K562 (cell line): ENCODE results near the gene PPP1R1C. TPM values are rescaled to one million over a fixed set of nuclear protein-coding genes. Genes with fewer than 3 reads are reported as not detected.

Experiments used
- ATAC-seq: fragments of 200-7000 bp; cut with Tn5 transposase; 3 replicates; pipeline ENCODE4 v1.9.1; 2020; ENCODE audit warnings: moderate library complexity
- BruUV-seq: library from RNA; stranded (reverse); fragments of 400-500 nt; replicated peaks from 2 replicates; lab custom pipeline; 2021; lab: Mats Ljungman, UMichigan
- CTCF ChIA-PET: fragments of 300-600 bp; formaldehyde crosslinking; extraction: SDS; loops from one replicate; lab custom pipeline; 2021; ENCODE audit warnings: low intra/inter-chr PET ratio; lab: Yijun Ruan, JAX
- POLR2A ChIA-PET: fragments of 300-600, 350-650 bp; sonication (Branson Sonifier 250); formaldehyde crosslinking; extraction: SDS; loops from one replicate; lab custom pipeline; 2021; ENCODE audit warnings: antibody characterized with exemption, inconsistent platforms; lab: Yijun Ruan, JAX
- DNase-seq, 4 experiments: peaks; one replicate each; pipeline versions ENCODE4 v3.0.0 to v3.0.0-alpha.2; 2011 to 2018; ENCODE audit warnings: low spot score in 3 of 4, mixed read lengths in 3 of 4; ENCODE audit errors: extremely low read depth in 1 of 4
- FAIRE-seq: peaks from 2 replicates; lab custom pipeline; 2011; peaks lifted over from hg19 to GRCh38; lab: Jason Lieb, UNC
- H2AFZ ChIP-seq: 2 replicates; pipeline ENCODE4 v1.6.0; 2011; ENCODE audit warnings: low read depth, low read length, control low read depth, inconsistent platforms
- H3K27ac ChIP-seq: fragments of 200-600 bp; 3 replicates; pipeline ENCODE4 v1.8.0; 2011; ENCODE audit warnings: low read depth, mild to moderate bottlenecking, control low read depth, inconsistent platforms, low read length, moderate library complexity, mixed read lengths; ENCODE audit errors: extremely low read depth
- H3K27me3 ChIP-seq, 2 experiments: fragments of 300-600 bp in 1 of 2; 2 replicates in 1 of 2; 3 replicates in 1 of 2; pipeline versions ENCODE4 v1.6.0 to v1.8.0; 2011; ENCODE audit warnings: inconsistent platforms in 2 of 2, low read length in 2 of 2, mild to moderate bottlenecking in 1 of 2, mixed read lengths in 1 of 2, moderate library complexity in 1 of 2; ENCODE audit not compliant: control insufficient read depth in 2 of 2, insufficient read depth in 2 of 2
- H3K36me3 ChIP-seq: fragments of 300-600 bp; 3 replicates; pipeline ENCODE4 v1.8.0; 2011; ENCODE audit warnings: mild to moderate bottlenecking, low read length, inconsistent platforms; ENCODE audit not compliant: control insufficient read depth, insufficient read depth
- H3K4me1 ChIP-seq, 2 experiments: fragments of 200-600 bp in 1 of 2; replicated peaks in 1 of 2; 2 replicates in 1 of 2; 3 replicates in 1 of 2; pipeline versions ENCODE4 v1.5.1 to v1.8.0; 2011; ENCODE audit warnings: inconsistent platforms in 2 of 2, low read length in 2 of 2, mild to moderate bottlenecking in 1 of 2, mixed read lengths in 1 of 2, moderate library complexity in 1 of 2; ENCODE audit not compliant: control insufficient read depth in 2 of 2, insufficient read depth in 2 of 2
- H3K4me2 ChIP-seq: 2 replicates; pipeline ENCODE4 v1.6.1; 2011; ENCODE audit warnings: low read length, control low read depth, inconsistent platforms, mixed read lengths; ENCODE audit not compliant: insufficient read depth
- H3K4me3 ChIP-seq: fragments of 200-600 bp; sonication (generic), shearing (Covaris generic); 2 replicates; pipeline ENCODE4 v1.5.1; 2016; ENCODE audit warnings: control low read depth, inconsistent platforms
- H3K79me2 ChIP-seq: fragments of 200-600 bp; 3 replicates; pipeline ENCODE4 v1.8.0; 2011; ENCODE audit warnings: low read length, inconsistent platforms; ENCODE audit not compliant: control insufficient read depth, insufficient read depth
- H3K9ac ChIP-seq, 2 experiments: 2 replicates each; pipeline versions ENCODE4 v1.6.0 to v1.6.1; 2011; ENCODE audit warnings: low read depth in 2 of 2, low read length in 2 of 2, control low read depth in 1 of 2, inconsistent platforms in 1 of 2, mild to moderate bottlenecking in 1 of 2, mixed read lengths in 1 of 2; ENCODE audit not compliant: insufficient read depth in 1 of 2
- H3K9me1 ChIP-seq: one replicate; pipeline ENCODE4 v1.6.0; 2011; ENCODE audit warnings: inconsistent platforms, mild to moderate bottlenecking, low read length, moderate library complexity; ENCODE audit not compliant: control insufficient read depth, insufficient read depth
- H3K9me3 ChIP-seq: replicated peaks from 2 replicates; pipeline ENCODE4 v1.5.1; 2011; ENCODE audit warnings: low read depth, low read length, inconsistent platforms; ENCODE audit not compliant: control insufficient read depth, insufficient read depth
- H4K20me1 ChIP-seq: replicated peaks from 2 replicates; pipeline ENCODE4 v1.6.1; 2011; ENCODE audit warnings: low read length, inconsistent platforms, mixed read lengths; ENCODE audit not compliant: control insufficient read depth, insufficient read depth
- DLX4 ChIP-seq: fragments of 250-450 bp; sonication (Bioruptor Pico); IDR thresholded peaks from 2 replicates; pipeline ENCODE4 v1.6.1; 2021; ENCODE audit warnings: mild to moderate bottlenecking
- E2F3 ChIP-seq: fragments of 250-450 bp; sonication (Bioruptor Pico); IDR thresholded peaks from 2 replicates; pipeline ENCODE4 v1.4.0; 2020; ENCODE audit warnings: mild to moderate bottlenecking
- GABPB1 ChIP-seq: sonication (generic); formaldehyde crosslinking; IDR thresholded peaks from 2 replicates; pipeline ENCODE4 v1.8.0; 2022; ENCODE audit warnings: mild to moderate bottlenecking, missing genetic modification reagents
- GTF2F1 ChIP-seq: IDR thresholded peaks from 2 replicates; pipeline ENCODE4 v1.6.1; 2011; ENCODE audit warnings: low read depth, low read length, improper control_type of control experiment
- IFI16 ChIP-seq: fragments of 250-450 bp; sonication (Bioruptor Pico); IDR thresholded peaks from 2 replicates; pipeline ENCODE4 v2.1.2; 2022; ENCODE audit warnings: mild to moderate bottlenecking, inconsistent platforms
- MYNN ChIP-seq, 2 experiments: sonication (generic); formaldehyde crosslinking in 1 of 2; IDR thresholded peaks; 2 replicates each; pipeline versions ENCODE4 v1.5.0 to v1.6.1; 2016 to 2020; ENCODE audit warnings: antibody characterized with exemption in 1 of 2, missing genetic modification reagents in 1 of 2
- NCOR1 ChIP-seq: fragments of 450-650 bp; IDR thresholded peaks from 2 replicates; pipeline ENCODE4 v1.6.1; 2016; ENCODE audit warnings: mild to moderate bottlenecking, moderate library complexity
- PCBP1 ChIP-seq: fragments of 200-400 bp; formaldehyde crosslinking; IDR thresholded peaks from 2 replicates; pipeline ENCODE4 v1.6.1; 2018; ENCODE audit warnings: mild to moderate bottlenecking, low read depth, low read length; ENCODE audit not compliant: poor library complexity, severe bottlenecking
- SLC30A9 ChIP-seq: fragments of 250-450 bp; sonication (Bioruptor Pico); IDR thresholded peaks from 2 replicates; pipeline ENCODE4 v1.8.0; 2022; ENCODE audit warnings: mild to moderate bottlenecking, moderate library complexity
- ZNF143 ChIP-seq: sonication (generic); formaldehyde crosslinking; IDR thresholded peaks from 2 replicates; pipeline ENCODE4 v1.9.0; 2022; ENCODE audit warnings: mild to moderate bottlenecking, missing genetic modification reagents
- ZNF184 ChIP-seq: sonication (generic); formaldehyde crosslinking; IDR thresholded peaks from 2 replicates; pipeline ENCODE4 v1.5.0; 2020; ENCODE audit warnings: missing genetic modification reagents
- ZNF212 ChIP-seq: fragments of 450-650 bp; formaldehyde crosslinking; IDR thresholded peaks from 2 replicates; pipeline ENCODE4 v1.4.0; 2020; ENCODE audit warnings: mild to moderate bottlenecking
- ZNF354B ChIP-seq: fragments of 250-450 bp; sonication (Bioruptor Pico); IDR thresholded peaks from 2 replicates; pipeline ENCODE4 v1.4.0; 2020
- ZNF589 ChIP-seq: fragments of 200-800 bp; sonication (Bioruptor generic); IDR thresholded peaks from 2 replicates; pipeline ENCODE4 v1.6.1; 2016; ENCODE audit warnings: low read depth, missing genetic modification characterization, missing compliant biosample characterization
- ZNF609 ChIP-seq: sonication (generic); formaldehyde crosslinking; IDR thresholded peaks from 2 replicates; pipeline ENCODE4 v1.8.1; 2023; ENCODE audit warnings: missing genetic modification reagents, mild to moderate bottlenecking, borderline replicate concordance
- WGBS: fragments of 100-300 bp; shearing (Covaris generic); methylation state at CpG from one replicate; pipeline ENCODE4 v1.1.6; 2016; ENCODE audit warnings: low coverage, mixed read lengths; ENCODE audit not compliant: insufficient coverage; ENCODE audit errors: missing lambda C conversion rate; 5-methylcytosine and 5-hydroxymethylcytosine counted together
- in situ Hi-C: fragments of 300-500 bp; cut with MboI; formaldehyde crosslinking; loops from 4 replicates; pipeline ENCODE4 v1.15.0; 2018; ENCODE audit warnings: inconsistent platforms, mixed read lengths
- intact Hi-C: fragments of 100-400 bp; cut with micrococcal nuclease; formaldehyde crosslinking; loops from 2 replicates; pipeline ENCODE4 v1.14.2; 2022
- polyA plus RNA-seq, 8 experiments: library from polyadenylated mRNA; depleted of rRNA in 4 of 8; stranded (reverse) in 5 of 8; unstranded in 3 of 8; fragments of >200 nt; fragmentation: Nextera tagmentation in 2 of 8; fragmentation: Illumina TruSeq in 1 of 8; extraction: Ambion mirVana in 2 of 8; extraction: Trizol in 1 of 8; gene quantifications; 2 replicates each; pipeline versions ENCODE4 v1.2.1 to v1.2.3, GENCODE V29; 2011 to 2014; ENCODE audit warnings: inconsistent platforms in 1 of 8, missing spikeins in 1 of 8
- total RNA-seq, 7 experiments: library from RNA; depleted of rRNA in 6 of 7; stranded (reverse); fragments of >200 nt in 6 of 7; fragmentation: Illumina TruSeq in 2 of 7; extraction: Trizol in 2 of 7; gene quantifications; 2 replicates each; pipeline versions ENCODE4 v1.2.1 to v1.2.3, GENCODE V29; 2011 to 2021; ENCODE audit warnings: low replicate concordance in 1 of 7

Gene PPP1R1C
- total and polyA plus RNA-seq, 9 of the 15 experiments (the other 6 are each of a cell fraction or from before 2014, with no cell fraction given), result 0.09 to 0.64 (median 0.40) TPM; not detected in 2

- TF ChIP-seq GABPB1 (CRISPR knock-in tag), result no peak
- no peak for TF ChIP-seq GTF2F1
- no peak for TF ChIP-seq MYNN (IDR thresholded peaks at IDR 0.05)
- no peak for TF ChIP-seq MYNN (CRISPR knock-in tag; IDR thresholded peaks at IDR 0.05)
- no peak for TF ChIP-seq ZNF589 (CRISPR knock-in tag)
- no peak for TF ChIP-seq ZNF212 (CRISPR knock-in tag)
- TF ChIP-seq SLC30A9 (CRISPR knock-in tag), result no peak
- no peak for TF ChIP-seq IFI16 (CRISPR knock-in tag)
- TF ChIP-seq NCOR1, result no peak
- TF ChIP-seq E2F3 (CRISPR knock-in tag), result no peak
- TF ChIP-seq, all 486 proteins: peak for 0
Observed at GRCh38 chr2:182117196-182117595, 131.5 kb downstream of the PPP1R1C start (continued).

- no peaks in the 10 kb centered on the region for H3K4me1 ChIP-seq
- no peak overlapping the region for H3K4me3 ChIP-seq
- no peak overlapping the region for H3K9ac ChIP-seq
- H3K9me1 ChIP-seq, result no peaks in the 10 kb centered on the region
- POLR2A ChIA-PET, result no interaction called here
- in situ Hi-C loops (no loop called here), intact Hi-C loops (no loop called here)
- CTCF ChIA-PET, result no interaction called here
- H3K27me3 ChIP-seq, result no peaks in the 10 kb centered on the region
- H3K9me3 ChIP-seq, result no peaks in the 10 kb centered on the region
- DNase-seq, result no peak
- no peaks in the 10 kb centered on the region for H4K20me1 ChIP-seq
- no peak overlapping the region for H3K27ac ChIP-seq
- 6% methylated on average over 3 of the region's 3 CpGs for WGBS
- ATAC-seq, result no peak
- no TSS peak for BruUV-seq
- no peak overlapping the region for H3K4me2 ChIP-seq
- no peak for FAIRE-seq
- H3K79me2 ChIP-seq, result no peaks in the 10 kb centered on the region
- H2AFZ ChIP-seq, result no peak overlapping the region
- H3K36me3 ChIP-seq, result no peaks in the 10 kb centered on the region
- TF ChIP-seq ZNF609 (CRISPR knock-in tag), result no peak
- no peak for TF ChIP-seq ZNF354B (CRISPR knock-in tag)
- TF ChIP-seq DLX4 (CRISPR knock-in tag), result no peak
- no peak for TF ChIP-seq ZNF143 (CRISPR knock-in tag)
- no peak for TF ChIP-seq ZNF184 (CRISPR knock-in tag)
- no peak for TF ChIP-seq PCBP1
Observed at GRCh38 chr2:182128821-182129707, 143.4 kb downstream of the PPP1R1C start.
